H1 (cell line): ENCODE data around the gene UBAP1L. TPM values are rescaled to one million over a fixed set of nuclear protein-coding genes. Genes with fewer than 3 reads are reported as not detected.

Experiments
- CTCF ChIA-PET: fragments of 300-600 bp; sonication (Branson Sonifier 250); formaldehyde crosslinking; loops from one replicate; lab custom pipeline; 2021; ENCODE audit not compliant: partially characterized antibody; lab: Charles Lee
- POLR2A ChIA-PET: fragments of 300-600 bp; sonication (Branson Sonifier 250); formaldehyde crosslinking; loops from one replicate; lab custom pipeline; 2021; ENCODE audit warnings: inconsistent platforms; ENCODE audit not compliant: partially characterized antibody; lab: Charles Lee
- DNase-seq, 2 experiments: peaks; one replicate each; pipeline versions ENCODE4 v3.0.0 to v3.0.0-alpha.2; 2010 to 2022; ENCODE audit warnings: low spot score in 2 of 2, low read depth in 1 of 2, mixed read lengths in 1 of 2
- FAIRE-seq: peaks from 2 replicates; lab custom pipeline; 2011; peaks lifted over from hg19 to GRCh38; lab: Jason Lieb, UNC
- H2AFZ ChIP-seq: 2 replicates; pipeline ENCODE4 v1.8.1; 2012; ENCODE audit warnings: low read length, inconsistent platforms
- H2AK5ac ChIP-seq: 2 replicates; pipeline ENCODE4 v1.6.1; 2013; ENCODE audit warnings: low read depth, low read length
- H2BK120ac ChIP-seq: replicated peaks from 2 replicates; pipeline ENCODE3; 2013; ENCODE audit warnings: low read depth, low read length, inconsistent platforms
- H2BK12ac ChIP-seq: 2 replicates; pipeline ENCODE4 v1.6.1; 2013; ENCODE audit warnings: low read depth, low read length
- H2BK15ac ChIP-seq: 2 replicates; pipeline ENCODE4 v1.6.1; 2013; ENCODE audit warnings: low read length
- H2BK20ac ChIP-seq: 2 replicates; pipeline ENCODE4 v1.6.1; 2013; ENCODE audit warnings: low read length
- H2BK5ac ChIP-seq: 2 replicates; pipeline ENCODE4 v1.6.1; 2013; ENCODE audit warnings: low read depth, low read length
- H3K14ac ChIP-seq: 2 replicates; pipeline ENCODE4 v1.6.1; 2013; ENCODE audit warnings: inconsistent platforms; ENCODE audit not compliant: insufficient read length
- H3K18ac ChIP-seq: 2 replicates; pipeline ENCODE4 v1.6.1; 2013; ENCODE audit warnings: low read length; ENCODE audit errors: extremely low read depth
- H3K23ac ChIP-seq: 2 replicates; pipeline ENCODE4 v1.6.1; 2013; ENCODE audit warnings: inconsistent platforms; ENCODE audit not compliant: insufficient read length
- H3K23me2 ChIP-seq: 2 replicates; pipeline ENCODE4 v1.6.1; 2013; ENCODE audit warnings: low read depth, low read length
- H3K27ac ChIP-seq: 2 replicates; pipeline ENCODE4 v1.6.1; 2011; ENCODE audit warnings: low read depth, low read length, inconsistent platforms
- H3K27me3 ChIP-seq, 4 experiments: replicated peaks in 1 of 4; 1 replicate in 1 of 4; 2 replicates in 3 of 4; pipeline versions ENCODE4 v1.6.1 to v1.8.1; 2011 to 2013; ENCODE audit warnings: low read length in 3 of 4, mild to moderate bottlenecking in 3 of 4, inconsistent platforms in 2 of 4, mixed read lengths in 2 of 4, moderate library complexity in 1 of 4; ENCODE audit not compliant: control insufficient read depth in 3 of 4, insufficient read depth in 3 of 4; ENCODE audit errors: extremely low read depth in 1 of 4
- H3K36me3 ChIP-seq, 4 experiments: 2 replicates each; pipeline versions ENCODE4 v1.6.1 to v1.8.1; 2011 to 2013; ENCODE audit warnings: mild to moderate bottlenecking in 4 of 4, low read length in 3 of 4, moderate library complexity in 2 of 4, control low read depth in 1 of 4, inconsistent platforms in 1 of 4; ENCODE audit not compliant: insufficient read depth in 4 of 4, control insufficient read depth in 2 of 4
- H3K4ac ChIP-seq: replicated peaks from 2 replicates; pipeline ENCODE3; 2013; ENCODE audit warnings: low read length, low read depth, mixed read lengths, inconsistent platforms; ENCODE audit not compliant: insufficient read length
- H3K4me1 ChIP-seq, 4 experiments: replicated peaks in 1 of 4; 1 replicate in 1 of 4; 2 replicates in 3 of 4; pipeline versions ENCODE4 v1.6.1 to v1.8.1; 2011 to 2013; ENCODE audit warnings: low read length in 3 of 4, inconsistent platforms in 2 of 4, mixed read lengths in 1 of 4; ENCODE audit not compliant: insufficient read depth in 4 of 4, control insufficient read depth in 3 of 4
- H3K4me2 ChIP-seq, 2 experiments: 2 replicates each; pipeline versions ENCODE4 v1.6.1 to v1.8.1; 2011 to 2013; ENCODE audit warnings: low read depth in 2 of 2, low read length in 2 of 2, control low read depth in 1 of 2, inconsistent platforms in 1 of 2, mild to moderate bottlenecking in 1 of 2; ENCODE audit not compliant: insufficient read depth in 1 of 2
- H3K4me3 ChIP-seq, 4 experiments: fragments of 200-600, 300-600 bp in 1 of 4; sonication (generic), shearing (Covaris generic), sonication (Bioruptor Twin) in 1 of 4; 2 replicates each; pipeline versions ENCODE4 v1.5.1 to v1.8.1; 2011 to 2016; ENCODE audit warnings: low read length in 4 of 4, low read depth in 3 of 4, control low read depth in 2 of 4, inconsistent platforms in 2 of 4, mild to moderate bottlenecking in 2 of 4, mixed read lengths in 1 of 4, moderate library complexity in 1 of 4; ENCODE audit not compliant: insufficient read depth in 2 of 4; ENCODE audit errors: extremely low read depth in 1 of 4
- H3K56ac ChIP-seq: replicated peaks from 2 replicates; pipeline ENCODE3; 2013; ENCODE audit warnings: low read depth, mild to moderate bottlenecking, mixed read lengths, low read length, inconsistent platforms; ENCODE audit not compliant: insufficient read length
- H3K79me1 ChIP-seq: 2 replicates; pipeline ENCODE4 v1.6.1; 2013; ENCODE audit warnings: low read depth, low read length, control low read depth
- H3K79me2 ChIP-seq, 2 experiments: 2 replicates each; pipeline versions ENCODE4 v1.6.1 to v1.8.1; 2012 to 2013; ENCODE audit warnings: low read length in 2 of 2, mild to moderate bottlenecking in 2 of 2, inconsistent platforms in 1 of 2; ENCODE audit not compliant: insufficient read depth in 2 of 2, control insufficient read depth in 1 of 2
- H3K9ac ChIP-seq, 4 experiments: replicated peaks in 1 of 4; 1 replicate in 1 of 4; 2 replicates in 3 of 4; pipeline versions ENCODE4 v1.6.1 to v1.8.1; 2011 to 2013; ENCODE audit warnings: low read depth in 3 of 4, low read length in 3 of 4, control low read depth in 2 of 4, mild to moderate bottlenecking in 2 of 4, moderate library complexity in 2 of 4, inconsistent platforms in 1 of 4; ENCODE audit errors: extremely low read depth in 1 of 4
- H3K9me3 ChIP-seq, 2 experiments: 2 replicates each; pipeline versions ENCODE4 v1.6.1 to v1.8.1; 2012 to 2013; ENCODE audit warnings: mild to moderate bottlenecking in 2 of 2, moderate library complexity in 2 of 2, control low read depth in 1 of 2, inconsistent platforms in 1 of 2, low read depth in 1 of 2, low read length in 1 of 2, mixed read lengths in 1 of 2; ENCODE audit not compliant: insufficient read depth in 2 of 2
- H4K20me1 ChIP-seq, 2 experiments: replicated peaks in 1 of 2; 2 replicates each; pipeline versions ENCODE3 to v1.8.1; 2011 to 2013; ENCODE audit warnings: inconsistent platforms in 2 of 2, low read length in 2 of 2, mild to moderate bottlenecking in 1 of 2; ENCODE audit not compliant: insufficient read depth in 2 of 2, control insufficient read depth in 1 of 2
- H4K5ac ChIP-seq: 2 replicates; pipeline ENCODE4 v1.6.1; 2013; ENCODE audit warnings: low read length, low read depth, mixed read lengths, inconsistent platforms; ENCODE audit not compliant: insufficient read length
- H4K8ac ChIP-seq: 2 replicates; pipeline ENCODE4 v1.8.0; 2013; ENCODE audit warnings: mild to moderate bottlenecking, moderate library complexity, low read length, inconsistent platforms; ENCODE audit not compliant: insufficient read depth; ENCODE audit errors: extremely low read depth
- H4K91ac ChIP-seq: replicated peaks from 2 replicates; pipeline ENCODE3; 2013; ENCODE audit warnings: low read length, mixed read lengths, inconsistent platforms; ENCODE audit not compliant: insufficient read length
- WGBS, 2 experiments: shearing (Covaris generic) in 1 of 2; methylation state at CpG; one replicate each; pipeline versions ENCODE4 v1.1.6 to v1.1.7; 2013 to 2015; ENCODE audit warnings: low lambda C conversion rate in 2 of 2, mixed read lengths in 2 of 2, inconsistent platforms in 1 of 2, low coverage in 1 of 2, missing lambda C conversion rate in 1 of 2; ENCODE audit not compliant: insufficient replicate concordance in 2 of 2, insufficient coverage in 1 of 2, insufficient read length in 1 of 2; ENCODE audit errors: extremely low coverage in 1 of 2, missing lambda C conversion rate in 1 of 2; 5-methylcytosine and 5-hydroxymethylcytosine counted together
- polyA plus RNA-seq, 7 experiments: library from polyadenylated mRNA; depleted of rRNA in 3 of 7; stranded (reverse) in 5 of 7; unstranded in 2 of 7; fragments of >200 nt in 5 of 7; fragments of 200-250 nt in 2 of 7; gene quantifications; 1 replicate in 5 of 7; 2 replicates in 1 of 7; 4 replicates in 1 of 7; pipeline versions ENCODE4 v1.2.1 to v1.2.3, GENCODE V29; 2011 to 2013; ENCODE audit warnings: missing spikeins in 2 of 7, mixed read lengths in 2 of 7
- total RNA-seq: library from RNA; stranded (reverse); fragmentation: NEBNext Ultra II Directional; extraction: Animal tissue kit (Norgen Biotek cat#: 25700); gene quantifications from 2 replicates; pipeline ENCODE4 v1.2.1, GENCODE V29; 2021

The UBAP1L gene
- total and polyA plus RNA-seq, 2 of the 8 experiments (the other 6 are each of a cell fraction or from before 2014, with no cell fraction given), result 0.67 to 1.7 TPM

- DNase-seq (no peak), FAIRE-seq (no peak)
- Histone ChIP-seq H2AK5ac (no peak overlapping the region), H3K18ac (no peak overlapping the region), H2BK120ac (no peak overlapping the region), H3K4me3 (no peak overlapping the region), H3K79me1 (peaks cover 3% of the 10 kb centered on the region; the same call in 1 of the 2 replicates), H4K20me1 (no peaks in the 10 kb centered on the region), H3K23me2 (no peaks in the 10 kb centered on the region; the same call in 1 of the 2 replicates), H3K9ac (no peak overlapping the region), H3K79me2 (no peaks in the 10 kb centered on the region), H2AFZ (no peak overlapping the region), H3K14ac (no peak overlapping the region), H2BK12ac (no peak overlapping the region), H3K56ac (no peak overlapping the region), H4K5ac (no peak overlapping the region), H2BK15ac (no peak overlapping the region), H3K4me1 (peaks cover 0 to 4% (median 0%) of the 10 kb centered on the region in 4 experiments; a peak in 2 of 7 replicates), H4K91ac (no peak overlapping the region), H3K27me3 (peaks cover 0 to 2% (median 0%) of the 10 kb centered on the region in 4 experiments; a peak in 2 of 7 replicates), H3K4ac (no peak overlapping the region), H3K27ac (no peak overlapping the region), H4K8ac (no peak overlapping the region), H3K9me3 (no peaks in the 10 kb centered on the region), H2BK20ac (no peak overlapping the region), H3K36me3 (no peaks in the 10 kb centered on the region; a peak in 1 of 8 replicates), H2BK5ac (no peak overlapping the region), H3K4me2 (no peak overlapping the region), H3K23ac (no peak overlapping the region)
- WGBS, 2 experiments, result 86% methylated on average over 5 of the region's 5 CpGs; no CpG with 5 or more reads in 1 of the 2 experiments
- CTCF ChIA-PET, result interaction anchor here (1.2 to 33.2 kb wide), 10 partner anchors 8 to 53 kb away, joined by 3 to 1213 read pairs (median 6); partner anchors contain the start of genes KBTBD13, RASL12, SLC51B and UBAP1L
- POLR2A ChIA-PET, result interaction anchor here (1.0 to 1.4 kb wide), 5 partner anchors 11 to 236 kb away, joined by 3 to 5 read pairs (median 3); no protein-coding TSS in a partner anchor
Observed at GRCh38 chr15:65062061-65062460, 52.9 kb downstream of the UBAP1L start.
